ENCODE results near the gene SNX6.

SNX6 gene

DNA sequence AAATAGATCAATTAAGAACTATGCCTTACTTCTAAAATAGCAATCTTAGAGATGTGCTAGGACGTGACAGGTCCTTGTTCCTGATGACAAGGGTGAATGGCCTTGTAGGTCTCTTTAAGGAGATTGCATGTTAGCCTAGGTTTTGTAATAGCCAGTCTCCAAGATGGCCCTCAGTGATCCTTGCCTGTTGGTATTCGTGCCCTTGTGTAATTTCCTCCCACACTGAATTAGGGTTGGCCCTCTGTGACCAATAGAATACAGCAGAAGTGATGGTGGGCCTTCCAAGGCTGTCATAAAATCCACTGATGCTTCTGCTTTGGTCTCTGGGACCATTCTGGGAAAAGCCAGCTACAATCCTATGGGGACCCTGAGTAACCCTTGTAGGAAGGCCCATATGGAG, 38.2 kb upstream of the SNX6 start:
- no peak for ATAC-seq
- no peak for TF ChIP-seq CSDC2 (CRISPR knock-in tag; IDR thresholded peaks at IDR 0.05)
- TF ChIP-seq, protein P1, sequence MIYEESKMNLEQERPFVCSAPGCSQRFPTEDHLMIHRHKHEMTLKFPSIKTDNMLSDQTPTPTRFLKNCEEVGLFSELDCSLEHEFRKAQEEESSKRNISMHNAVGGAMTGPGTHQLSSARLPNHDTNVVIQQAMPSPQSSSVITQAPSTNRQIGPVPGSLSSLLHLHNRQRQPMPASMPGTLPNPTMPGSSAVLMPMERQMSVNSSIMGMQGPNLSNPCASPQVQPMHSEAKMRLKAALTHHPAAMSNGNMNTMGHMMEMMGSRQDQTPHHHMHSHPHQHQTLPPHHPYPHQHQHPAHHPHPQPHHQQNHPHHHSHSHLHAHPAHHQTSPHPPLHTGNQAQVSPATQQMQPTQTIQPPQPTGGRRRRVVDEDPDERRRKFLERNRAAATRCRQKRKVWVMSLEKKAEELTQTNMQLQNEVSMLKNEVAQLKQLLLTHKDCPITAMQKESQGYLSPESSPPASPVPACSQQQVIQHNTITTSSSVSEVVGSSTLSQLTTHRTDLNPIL (CRISPR knock-in tag; IDR thresholded peaks at IDR 0.05; ENCODE audit: low read depth): no peak
- TF ChIP-seq ISL1 (CRISPR knock-in tag; IDR thresholded peaks at IDR 0.05): no peak
- TF ChIP-seq CSRNP3 (CRISPR knock-in tag; IDR thresholded peaks at IDR 0.05): no peak
- no peak for TF ChIP-seq ZFP30 (CRISPR knock-in tag; IDR thresholded peaks at IDR 0.05)

GRCh38 chr14:34667007-34667406, 37.1 kb upstream of the SNX6 start:
- TF ChIP-seq ZC3H10 (CRISPR knock-in tag; IDR thresholded peaks at IDR 0.05) (no peak), ZFP3 (CRISPR knock-in tag; IDR thresholded peaks at IDR 0.05) (no peak), ISL1 (CRISPR knock-in tag; IDR thresholded peaks at IDR 0.05) (no peak), ESRRG (CRISPR knock-in tag; IDR thresholded peaks at IDR 0.05) (no peak), SNAI2 (CRISPR knock-in tag; IDR thresholded peaks at IDR 0.05) (no peak), ZNF70 (CRISPR knock-in tag; IDR thresholded peaks at IDR 0.05) (no peak), CSRNP3 (CRISPR knock-in tag; IDR thresholded peaks at IDR 0.05) (no peak), ARNTL (CRISPR knock-in tag; IDR thresholded peaks at IDR 0.05; ENCODE audit: borderline replicate concordance, low read depth) (no peak), ZNF8 (CRISPR knock-in tag; IDR thresholded peaks at IDR 0.05) (no peak), GLIS3 (CRISPR knock-in tag; IDR thresholded peaks at IDR 0.05) (no peak), POU6F1 (CRISPR knock-in tag; IDR thresholded peaks at IDR 0.05; ENCODE audit: borderline replicate concordance, low read depth) (no peak), RARB (CRISPR knock-in tag; IDR thresholded peaks at IDR 0.05) (no peak), TCF4 (CRISPR knock-in tag; IDR thresholded peaks at IDR 0.05; ENCODE audit: borderline replicate concordance) (no peak), CSDC2 (CRISPR knock-in tag; IDR thresholded peaks at IDR 0.05) (no peak), BACH2 (CRISPR knock-in tag; IDR thresholded peaks at IDR 0.05; ENCODE audit: borderline replicate concordance) (no peak), PPARA (CRISPR knock-in tag; IDR thresholded peaks at IDR 0.05; ENCODE audit: borderline replicate concordance) (no peak), PATZ1 (CRISPR knock-in tag; IDR thresholded peaks at IDR 0.05; ENCODE audit: borderline replicate concordance) (no peak)
- TF ChIP-seq, protein P1 (CRISPR knock-in tag; IDR thresholded peaks at IDR 0.05; ENCODE audit: low read depth): no peak
- TF ChIP-seq, protein P2, sequence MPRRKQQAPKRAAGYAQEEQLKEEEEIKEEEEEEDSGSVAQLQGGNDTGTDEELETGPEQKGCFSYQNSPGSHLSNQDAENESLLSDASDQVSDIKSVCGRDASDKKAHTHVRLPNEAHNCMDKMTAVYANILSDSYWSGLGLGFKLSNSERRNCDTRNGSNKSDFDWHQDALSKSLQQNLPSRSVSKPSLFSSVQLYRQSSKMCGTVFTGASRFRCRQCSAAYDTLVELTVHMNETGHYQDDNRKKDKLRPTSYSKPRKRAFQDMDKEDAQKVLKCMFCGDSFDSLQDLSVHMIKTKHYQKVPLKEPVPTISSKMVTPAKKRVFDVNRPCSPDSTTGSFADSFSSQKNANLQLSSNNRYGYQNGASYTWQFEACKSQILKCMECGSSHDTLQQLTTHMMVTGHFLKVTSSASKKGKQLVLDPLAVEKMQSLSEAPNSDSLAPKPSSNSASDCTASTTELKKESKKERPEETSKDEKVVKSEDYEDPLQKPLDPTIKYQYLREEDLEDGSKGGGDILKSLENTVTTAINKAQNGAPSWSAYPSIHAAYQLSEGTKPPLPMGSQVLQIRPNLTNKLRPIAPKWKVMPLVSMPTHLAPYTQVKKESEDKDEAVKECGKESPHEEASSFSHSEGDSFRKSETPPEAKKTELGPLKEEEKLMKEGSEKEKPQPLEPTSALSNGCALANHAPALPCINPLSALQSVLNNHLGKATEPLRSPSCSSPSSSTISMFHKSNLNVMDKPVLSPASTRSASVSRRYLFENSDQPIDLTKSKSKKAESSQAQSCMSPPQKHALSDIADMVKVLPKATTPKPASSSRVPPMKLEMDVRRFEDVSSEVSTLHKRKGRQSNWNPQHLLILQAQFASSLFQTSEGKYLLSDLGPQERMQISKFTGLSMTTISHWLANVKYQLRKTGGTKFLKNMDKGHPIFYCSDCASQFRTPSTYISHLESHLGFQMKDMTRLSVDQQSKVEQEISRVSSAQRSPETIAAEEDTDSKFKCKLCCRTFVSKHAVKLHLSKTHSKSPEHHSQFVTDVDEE (CRISPR knock-in tag; IDR thresholded peaks at IDR 0.05): no peak
- ATAC-seq: no peak

Data from SK-N-SH treated with all-trans-retinoic acid at 6 μM for 48 hours (cell line).